Smooth muscle cell (in vitro differentiated cells): ENCODE measurements around the gene SLC6A3. TPM values are rescaled to one million over a fixed set of nuclear protein-coding genes. Genes with fewer than 3 reads are reported as not detected.

Experiments used
- DNase-seq: peaks from one replicate; lab custom pipeline; 2025; ENCODE audit not compliant: unreplicated experiment; lab: John Stamatoyannopoulos, UW
- H2AFZ ChIP-seq: fragments of 200-600 bp; sonication (generic); 2 replicates; pipeline ENCODE4 v1.6.0; 2016; ENCODE audit warnings: antibody characterized with exemption, low read depth, mild to moderate bottlenecking
- H3F3A ChIP-seq: fragments of 200-600 bp; sonication (generic); 2 replicates; pipeline ENCODE4 v1.6.0; 2017; ENCODE audit warnings: antibody characterized with exemption, low read depth
- H3K27ac ChIP-seq: fragments of 200-600 bp; sonication (generic); 2 replicates; pipeline ENCODE4 v1.5.1; 2016; ENCODE audit warnings: low read depth, mild to moderate bottlenecking
- H3K27me3 ChIP-seq: fragments of 200-600 bp; sonication (generic); 2 replicates; pipeline ENCODE4 v1.6.1; 2016; ENCODE audit warnings: low read depth, mild to moderate bottlenecking
- H3K36me3 ChIP-seq: fragments of 200-600 bp; sonication (generic); 2 replicates; pipeline ENCODE4 v1.5.1; 2016; ENCODE audit warnings: low read depth
- H3K4me1 ChIP-seq: fragments of 200-600 bp; sonication (generic); 2 replicates; pipeline ENCODE4 v1.5.1; 2016; ENCODE audit warnings: low read depth
- H3K4me2 ChIP-seq: fragments of 200-600 bp; sonication (generic); 2 replicates; pipeline ENCODE4 v1.6.0; 2016; ENCODE audit warnings: mild to moderate bottlenecking
- H3K4me3 ChIP-seq: fragments of 200-600 bp; sonication (generic); 2 replicates; pipeline ENCODE4 v1.5.1; 2016; ENCODE audit warnings: mild to moderate bottlenecking
- H3K79me2 ChIP-seq: fragments of 200-600 bp; sonication (generic); 2 replicates; pipeline ENCODE4 v1.6.0; 2016; ENCODE audit warnings: low read depth, mild to moderate bottlenecking
- H3K9ac ChIP-seq: fragments of 200-600 bp; sonication (generic); 2 replicates; pipeline ENCODE4 v1.6.0; 2016; ENCODE audit warnings: low read depth
- H3K9me3 ChIP-seq: fragments of 200-600 bp; sonication (generic); replicated peaks from 2 replicates; pipeline ENCODE4 v1.5.1; 2016; ENCODE audit warnings: low read depth
- H4K20me1 ChIP-seq: fragments of 200-600 bp; sonication (generic); 2 replicates; pipeline ENCODE4 v1.6.0; 2016; ENCODE audit warnings: low read depth
- WGBS: methylation state at CpG from one replicate; pipeline ENCODE4 v1.1.7; 2016; ENCODE audit warnings: low lambda C conversion rate; 5-methylcytosine and 5-hydroxymethylcytosine counted together
- polyA plus RNA-seq: library from polyadenylated mRNA; unstranded; fragments of >200 nt; fragmentation: Nextera tagmentation; extraction: Ambion mirVana; gene quantifications from 2 replicates; pipeline ENCODE4 v1.2.1, GENCODE V29; 2016
- total RNA-seq: library from RNA; depleted of rRNA; stranded (reverse); fragments of >200 nt; gene quantifications from 2 replicates; pipeline ENCODE4 v1.2.3, GENCODE V29; 2014
- TF ChIP-seq, protein P1 (sequence below): fragments of 200-600 bp; sonication (generic); IDR thresholded peaks from 2 replicates; pipeline ENCODE4 v1.5.1; 2017; ENCODE audit warnings: borderline replicate concordance, mild to moderate bottlenecking, antibody characterized with exemption; ENCODE audit not compliant: insufficient read depth, poor library complexity, severe bottlenecking

Gene SLC6A3
- total and polyA plus RNA-seq, 2 experiments from 2014 or later, result not detected

- Histone ChIP-seq H3K9ac (no peak overlapping the region), H4K20me1 (no peaks in the 10 kb centered on the region), H3K79me2 (no peaks in the 10 kb centered on the region), H3K36me3 (no peaks in the 10 kb centered on the region), H3K4me3 (no peak overlapping the region), H3K4me2 (no peak overlapping the region), H2AFZ (no peak overlapping the region), H3F3A (no peaks in the 10 kb centered on the region), H3K27me3 (no peaks in the 10 kb centered on the region), H3K4me1 (no peaks in the 10 kb centered on the region), H3K27ac (no peak overlapping the region), H3K9me3 (no peaks in the 10 kb centered on the region)
- DNase-seq, result no peak
- TF ChIP-seq, protein P1, sequence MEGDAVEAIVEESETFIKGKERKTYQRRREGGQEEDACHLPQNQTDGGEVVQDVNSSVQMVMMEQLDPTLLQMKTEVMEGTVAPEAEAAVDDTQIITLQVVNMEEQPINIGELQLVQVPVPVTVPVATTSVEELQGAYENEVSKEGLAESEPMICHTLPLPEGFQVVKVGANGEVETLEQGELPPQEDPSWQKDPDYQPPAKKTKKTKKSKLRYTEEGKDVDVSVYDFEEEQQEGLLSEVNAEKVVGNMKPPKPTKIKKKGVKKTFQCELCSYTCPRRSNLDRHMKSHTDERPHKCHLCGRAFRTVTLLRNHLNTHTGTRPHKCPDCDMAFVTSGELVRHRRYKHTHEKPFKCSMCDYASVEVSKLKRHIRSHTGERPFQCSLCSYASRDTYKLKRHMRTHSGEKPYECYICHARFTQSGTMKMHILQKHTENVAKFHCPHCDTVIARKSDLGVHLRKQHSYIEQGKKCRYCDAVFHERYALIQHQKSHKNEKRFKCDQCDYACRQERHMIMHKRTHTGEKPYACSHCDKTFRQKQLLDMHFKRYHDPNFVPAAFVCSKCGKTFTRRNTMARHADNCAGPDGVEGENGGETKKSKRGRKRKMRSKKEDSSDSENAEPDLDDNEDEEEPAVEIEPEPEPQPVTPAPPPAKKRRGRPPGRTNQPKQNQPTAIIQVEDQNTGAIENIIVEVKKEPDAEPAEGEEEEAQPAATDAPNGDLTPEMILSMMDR, result no peak
- WGBS, result 87% methylated on average over 21 of the region's 23 CpGs
Observed at GRCh38 chr5:1413611-1414241, 31.5 kb downstream of the SLC6A3 start.

- no peaks in the 10 kb centered on the region for H4K20me1 ChIP-seq
- no peak overlapping the region for H2AFZ ChIP-seq
- H3K4me3 ChIP-seq, result no peak overlapping the region
- no peak overlapping the region for H3K27ac ChIP-seq
- no peak overlapping the region for H3K4me2 ChIP-seq
- TF ChIP-seq, protein P1, result no peak
- H3F3A ChIP-seq, result no peaks in the 10 kb centered on the region
- no peaks in the 10 kb centered on the region for H3K4me1 ChIP-seq
- 75% methylated on average over 13 of the region's 13 CpGs for WGBS
- no peak for DNase-seq
- no peak overlapping the region for H3K9ac ChIP-seq
- H3K27me3 ChIP-seq, result no peaks in the 10 kb centered on the region
- no peaks in the 10 kb centered on the region for H3K36me3 ChIP-seq
- H3K9me3 ChIP-seq, result no peaks in the 10 kb centered on the region
- no peaks in the 10 kb centered on the region for H3K79me2 ChIP-seq
Observed at GRCh38 chr5:1413211-1413610, 32.0 kb downstream of the SLC6A3 start.

DNA sequence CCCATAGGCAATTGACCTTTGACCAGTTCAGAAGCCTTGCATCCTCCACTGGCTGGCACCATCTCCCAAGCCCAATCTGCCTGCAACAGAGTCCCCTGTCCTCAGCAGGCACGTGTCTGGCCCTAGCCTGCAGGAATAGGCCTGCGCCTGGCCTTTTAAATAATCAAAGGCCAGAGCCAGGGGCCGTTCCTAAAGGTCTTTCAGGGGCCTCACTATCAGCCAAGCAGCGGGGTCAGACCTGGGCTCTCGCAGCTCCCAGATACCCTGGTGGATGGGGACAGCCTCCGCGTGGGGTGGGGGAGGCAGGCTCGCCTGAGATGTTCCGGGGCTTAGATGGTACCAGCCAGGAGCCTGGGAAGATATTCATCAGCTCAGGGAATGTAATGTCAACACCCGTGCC is 32.6 kb downstream of the SLC6A3 start:
- no peaks in the 10 kb centered on the region for H3K79me2 ChIP-seq
- H2AFZ ChIP-seq, result no peak overlapping the region
- H3K4me2 ChIP-seq, result no peak overlapping the region
- H3K4me3 ChIP-seq, result no peak overlapping the region
- H3K27ac ChIP-seq, result no peak overlapping the region
- WGBS, result 71% methylated on average over 10 of the region's 10 CpGs
- DNase-seq, result no peak
- H4K20me1 ChIP-seq, result no peaks in the 10 kb centered on the region
- H3K27me3 ChIP-seq, result no peaks in the 10 kb centered on the region
- TF ChIP-seq, protein P1, result no peak
- H3K9me3 ChIP-seq, result no peaks in the 10 kb centered on the region
- no peak overlapping the region for H3K9ac ChIP-seq
- H3K4me1 ChIP-seq, result no peaks in the 10 kb centered on the region
- H3K36me3 ChIP-seq, result no peaks in the 10 kb centered on the region
- H3F3A ChIP-seq, result no peaks in the 10 kb centered on the region

DNA sequence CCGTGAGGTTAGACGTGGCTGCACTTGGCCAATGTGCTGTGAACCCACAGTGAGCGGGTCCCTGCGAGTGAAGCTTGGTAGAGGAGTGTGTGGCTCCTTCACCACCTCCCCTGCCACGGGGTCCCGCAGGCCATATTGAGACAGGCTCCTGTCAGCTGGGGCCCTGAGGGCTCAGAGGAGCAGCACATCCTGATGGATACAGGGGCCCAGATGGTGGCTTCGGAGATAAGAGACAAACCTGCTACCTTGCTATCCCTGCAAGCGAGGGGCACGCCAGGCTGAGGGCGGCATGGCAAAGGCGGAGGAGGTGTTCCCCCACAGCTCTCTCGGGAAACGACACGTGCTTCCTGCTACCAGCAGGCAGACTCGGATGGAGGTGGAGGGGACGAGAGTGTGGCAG is 33.1 kb downstream of the SLC6A3 start:
- WGBS, result 80% methylated on average over 16 of the region's 16 CpGs
- Histone ChIP-seq H4K20me1 (no peaks in the 10 kb centered on the region), H3K9me3 (no peaks in the 10 kb centered on the region), H3K36me3 (no peaks in the 10 kb centered on the region), H3K79me2 (no peaks in the 10 kb centered on the region), H2AFZ (no peak overlapping the region), H3K4me2 (no peak overlapping the region), H3K9ac (no peak overlapping the region), H3F3A (no peaks in the 10 kb centered on the region), H3K4me3 (no peak overlapping the region), H3K27me3 (no peaks in the 10 kb centered on the region), H3K4me1 (no peaks in the 10 kb centered on the region), H3K27ac (no peak overlapping the region)
- TF ChIP-seq, protein P1, result no peak
- no peak for DNase-seq
